ENCODE results near the gene PGAM1. TPM values are rescaled to one million over a fixed set of nuclear protein-coding genes. Genes with fewer than 3 reads are reported as not detected.

Gene PGAM1
- total and polyA plus RNA-seq, 2 of the 13 experiments (the other 11 are each of a cell fraction or from before 2014, with no cell fraction given), result 354 to 483 TPM

DNA sequence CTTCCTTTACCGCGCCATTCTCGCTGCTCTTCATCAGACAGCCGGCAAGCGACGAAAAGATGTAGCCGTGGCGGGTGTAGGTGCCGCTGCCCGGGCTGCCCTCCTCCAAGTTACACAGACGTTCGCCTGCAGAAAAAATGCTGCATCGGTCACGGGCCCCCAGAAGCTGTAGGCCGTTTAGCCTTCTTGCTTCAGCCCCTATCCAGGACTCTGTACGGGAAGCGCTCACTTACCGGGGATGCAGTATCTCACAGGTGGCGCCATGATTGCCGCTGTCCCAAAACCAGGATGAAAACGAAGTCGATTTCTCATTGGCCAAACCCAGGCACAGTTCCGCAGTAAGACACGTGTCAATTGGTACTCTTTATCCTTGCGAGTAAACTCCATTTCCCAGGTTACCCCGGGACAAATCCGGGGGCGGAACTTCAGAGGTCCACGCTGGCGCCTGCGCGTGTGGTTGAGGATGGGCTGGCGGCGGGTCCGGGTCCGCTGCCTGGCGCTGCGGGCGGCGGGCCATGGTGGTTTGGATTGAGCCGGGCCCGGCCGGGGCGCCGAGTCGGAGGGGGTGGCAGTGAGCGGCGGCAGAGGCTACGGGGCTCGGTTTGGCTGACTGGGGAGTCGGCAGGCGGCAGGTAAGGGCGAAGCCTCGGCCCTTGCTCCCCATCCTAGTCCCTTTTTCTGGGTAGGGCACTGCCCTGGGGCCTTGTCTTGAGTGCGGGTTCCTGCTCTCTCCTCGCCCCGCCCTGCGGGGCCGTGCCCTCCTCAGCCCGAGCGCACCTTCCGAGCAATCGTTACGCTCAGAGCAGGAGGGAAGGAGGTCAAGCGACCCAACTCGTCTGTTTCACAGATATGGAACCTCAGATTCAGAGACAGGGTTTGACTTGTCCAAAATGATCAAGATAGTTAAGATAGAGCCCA lies 20.0 kb downstream of the PGAM1 start, which contains the start of the genes EXOSC1 and ZDHHC16 (continued):
- TF ChIP-seq, protein P1, sequence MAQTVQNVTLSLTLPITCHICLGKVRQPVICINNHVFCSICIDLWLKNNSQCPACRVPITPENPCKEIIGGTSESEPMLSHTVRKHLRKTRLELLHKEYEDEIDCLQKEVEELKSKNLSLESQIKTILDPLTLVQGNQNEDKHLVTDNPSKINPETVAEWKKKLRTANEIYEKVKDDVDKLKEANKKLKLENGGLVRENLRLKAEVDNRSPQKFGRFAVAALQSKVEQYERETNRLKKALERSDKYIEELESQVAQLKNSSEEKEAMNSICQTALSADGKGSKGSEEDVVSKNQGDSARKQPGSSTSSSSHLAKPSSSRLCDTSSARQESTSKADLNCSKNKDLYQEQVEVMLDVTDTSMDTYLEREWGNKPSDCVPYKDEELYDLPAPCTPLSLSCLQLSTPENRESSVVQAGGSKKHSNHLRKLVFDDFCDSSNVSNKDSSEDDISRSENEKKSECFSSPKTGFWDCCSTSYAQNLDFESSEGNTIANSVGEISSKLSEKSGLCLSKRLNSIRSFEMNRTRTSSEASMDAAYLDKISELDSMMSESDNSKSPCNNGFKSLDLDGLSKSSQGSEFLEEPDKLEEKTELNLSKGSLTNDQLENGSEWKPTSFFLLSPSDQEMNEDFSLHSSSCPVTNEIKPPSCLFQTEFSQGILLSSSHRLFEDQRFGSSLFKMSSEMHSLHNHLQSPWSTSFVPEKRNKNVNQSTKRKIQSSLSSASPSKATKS (CRISPR knock-in tag; IDR thresholded peaks at IDR 0.05), result no peak
- TF ChIP-seq ZNF530 (CRISPR knock-in tag; IDR thresholded peaks at IDR 0.05; ENCODE audit: low read depth), result no peak
- peak; percentile 13 for TF ChIP-seq TEAD3 (CRISPR knock-in tag; optimal IDR thresholded peaks at IDR 0.05; ENCODE audit: borderline replicate concordance)
- TF ChIP-seq HOXA9 (CRISPR knock-in tag; IDR thresholded peaks at IDR 0.05; ENCODE audit: borderline replicate concordance), result no peak
- peak; percentile 95 for TF ChIP-seq GATAD1 (CRISPR knock-in tag; IDR thresholded peaks at IDR 0.05)
- TF ChIP-seq, protein P2, sequence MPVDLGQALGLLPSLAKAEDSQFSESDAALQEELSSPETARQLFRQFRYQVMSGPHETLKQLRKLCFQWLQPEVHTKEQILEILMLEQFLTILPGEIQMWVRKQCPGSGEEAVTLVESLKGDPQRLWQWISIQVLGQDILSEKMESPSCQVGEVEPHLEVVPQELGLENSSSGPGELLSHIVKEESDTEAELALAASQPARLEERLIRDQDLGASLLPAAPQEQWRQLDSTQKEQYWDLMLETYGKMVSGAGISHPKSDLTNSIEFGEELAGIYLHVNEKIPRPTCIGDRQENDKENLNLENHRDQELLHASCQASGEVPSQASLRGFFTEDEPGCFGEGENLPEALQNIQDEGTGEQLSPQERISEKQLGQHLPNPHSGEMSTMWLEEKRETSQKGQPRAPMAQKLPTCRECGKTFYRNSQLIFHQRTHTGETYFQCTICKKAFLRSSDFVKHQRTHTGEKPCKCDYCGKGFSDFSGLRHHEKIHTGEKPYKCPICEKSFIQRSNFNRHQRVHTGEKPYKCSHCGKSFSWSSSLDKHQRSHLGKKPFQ (CRISPR knock-in tag; IDR thresholded peaks at IDR 0.05; ENCODE audit: insufficient replicate concordance), result no peak
- no peak for TF ChIP-seq SMC3 (IDR thresholded peaks at IDR 0.05; ENCODE audit: low read length)
- TF ChIP-seq XBP1 (CRISPR knock-in tag; IDR thresholded peaks at IDR 0.05), result peak; percentile 88; the same call in 1 of the 2 replicates
- no peak for TF ChIP-seq ZFAT (CRISPR knock-in tag; conservative IDR thresholded peaks at IDR 0.05)
- TF ChIP-seq, protein P3, sequence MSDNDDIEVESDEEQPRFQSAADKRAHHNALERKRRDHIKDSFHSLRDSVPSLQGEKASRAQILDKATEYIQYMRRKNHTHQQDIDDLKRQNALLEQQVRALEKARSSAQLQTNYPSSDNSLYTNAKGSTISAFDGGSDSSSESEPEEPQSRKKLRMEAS (IDR thresholded peaks at IDR 0.05), result peak; percentile 76
- TF ChIP-seq ARNTL (CRISPR knock-in tag; IDR thresholded peaks at IDR 0.05), result peak; percentile 45; the same call in 1 of the 2 replicates
- peak; percentile 93 for TF ChIP-seq YY1 (IDR thresholded peaks at IDR 0.05; ENCODE audit: insufficient read depth, insufficient replicate concordance, low read depth, low read length)
- TF ChIP-seq, protein P4, sequence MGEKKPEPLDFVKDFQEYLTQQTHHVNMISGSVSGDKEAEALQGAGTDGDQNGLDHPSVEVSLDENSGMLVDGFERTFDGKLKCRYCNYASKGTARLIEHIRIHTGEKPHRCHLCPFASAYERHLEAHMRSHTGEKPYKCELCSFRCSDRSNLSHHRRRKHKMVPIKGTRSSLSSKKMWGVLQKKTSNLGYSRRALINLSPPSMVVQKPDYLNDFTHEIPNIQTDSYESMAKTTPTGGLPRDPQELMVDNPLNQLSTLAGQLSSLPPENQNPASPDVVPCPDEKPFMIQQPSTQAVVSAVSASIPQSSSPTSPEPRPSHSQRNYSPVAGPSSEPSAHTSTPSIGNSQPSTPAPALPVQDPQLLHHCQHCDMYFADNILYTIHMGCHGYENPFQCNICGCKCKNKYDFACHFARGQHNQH (CRISPR knock-in tag; IDR thresholded peaks at IDR 0.05), result peak; percentile 62
- TF ChIP-seq, protein P5, sequence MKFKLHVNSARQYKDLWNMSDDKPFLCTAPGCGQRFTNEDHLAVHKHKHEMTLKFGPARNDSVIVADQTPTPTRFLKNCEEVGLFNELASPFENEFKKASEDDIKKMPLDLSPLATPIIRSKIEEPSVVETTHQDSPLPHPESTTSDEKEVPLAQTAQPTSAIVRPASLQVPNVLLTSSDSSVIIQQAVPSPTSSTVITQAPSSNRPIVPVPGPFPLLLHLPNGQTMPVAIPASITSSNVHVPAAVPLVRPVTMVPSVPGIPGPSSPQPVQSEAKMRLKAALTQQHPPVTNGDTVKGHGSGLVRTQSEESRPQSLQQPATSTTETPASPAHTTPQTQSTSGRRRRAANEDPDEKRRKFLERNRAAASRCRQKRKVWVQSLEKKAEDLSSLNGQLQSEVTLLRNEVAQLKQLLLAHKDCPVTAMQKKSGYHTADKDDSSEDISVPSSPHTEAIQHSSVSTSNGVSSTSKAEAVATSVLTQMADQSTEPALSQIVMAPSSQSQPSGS (CRISPR knock-in tag; IDR thresholded peaks at IDR 0.05), result 0 out of 2 replicates have a peak, but pooled peaks have one; percentile 13
- TF ChIP-seq ZNF773 (CRISPR knock-in tag; IDR thresholded peaks at IDR 0.05; ENCODE audit: borderline replicate concordance), result peak; percentile 10; the same call in 1 of the 2 replicates
- peak; percentile 69; the same call in 1 of the 2 replicates for TF ChIP-seq YEATS2 (CRISPR knock-in tag; IDR thresholded peaks at IDR 0.05; ENCODE audit: borderline replicate concordance)
- TF ChIP-seq KDM4B (CRISPR knock-in tag; IDR thresholded peaks at IDR 0.05), result no peak
- no peak for TF ChIP-seq DR1 (CRISPR knock-in tag; IDR thresholded peaks at IDR 0.05)
- TF ChIP-seq, protein P6, sequence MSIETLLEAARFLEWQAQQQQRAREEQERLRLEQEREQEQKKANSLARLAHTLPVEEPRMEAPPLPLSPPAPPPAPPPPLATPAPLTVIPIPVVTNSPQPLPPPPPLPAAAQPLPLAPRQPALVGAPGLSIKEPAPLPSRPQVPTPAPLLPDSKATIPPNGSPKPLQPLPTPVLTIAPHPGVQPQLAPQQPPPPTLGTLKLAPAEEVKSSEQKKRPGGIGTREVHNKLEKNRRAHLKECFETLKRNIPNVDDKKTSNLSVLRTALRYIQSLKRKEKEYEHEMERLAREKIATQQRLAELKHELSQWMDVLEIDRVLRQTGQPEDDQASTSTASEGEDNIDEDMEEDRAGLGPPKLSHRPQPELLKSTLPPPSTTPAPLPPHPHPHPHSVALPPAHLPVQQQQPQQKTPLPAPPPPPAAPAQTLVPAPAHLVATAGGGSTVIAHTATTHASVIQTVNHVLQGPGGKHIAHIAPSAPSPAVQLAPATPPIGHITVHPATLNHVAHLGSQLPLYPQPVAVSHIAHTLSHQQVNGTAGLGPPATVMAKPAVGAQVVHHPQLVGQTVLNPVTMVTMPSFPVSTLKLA (IDR thresholded peaks at IDR 0.05), result peak; percentile 80
- peak; percentile 72; the same call in 1 of the 2 replicates for TF ChIP-seq NFKB2 (CRISPR knock-in tag; IDR thresholded peaks at IDR 0.05; ENCODE audit: borderline replicate concordance)
- TF ChIP-seq FOXO1 (CRISPR knock-in tag; IDR thresholded peaks at IDR 0.05), result 0 out of 2 replicates have a peak, but pooled peaks have one; percentile 17

All from HepG2 (cell line).